H9 (cell line): ENCODE results near the gene PRR30. TPM values are rescaled to one million over a fixed set of nuclear protein-coding genes. Genes with fewer than 3 reads are reported as not detected.

ENCODE experiments used
- DNase-seq: peaks from one replicate; pipeline ENCODE4 v3.0.0-alpha.2; 2017
- H2AFZ ChIP-seq: one replicate; pipeline ENCODE4 v1.6.1; 2013; ENCODE audit warnings: mild to moderate bottlenecking, low read length, control low read depth, moderate library complexity
- H2AK5ac ChIP-seq: 2 replicates; pipeline ENCODE4 v1.6.1; 2013; ENCODE audit warnings: low read length, control low read depth, mixed read lengths; ENCODE audit not compliant: insufficient read length
- H2BK120ac ChIP-seq: one replicate; pipeline ENCODE4 v1.6.1; 2013; ENCODE audit warnings: low read depth, mild to moderate bottlenecking, low read length, control low read depth, inconsistent platforms; ENCODE audit not compliant: poor library complexity, severe bottlenecking
- H2BK12ac ChIP-seq: 2 replicates; pipeline ENCODE4 v1.6.1; 2013; ENCODE audit warnings: low read length, control low read depth, mixed read lengths, low read depth; ENCODE audit not compliant: insufficient read length
- H2BK15ac ChIP-seq: 2 replicates; pipeline ENCODE4 v1.6.1; 2013; ENCODE audit warnings: low read depth, low read length, control low read depth
- H2BK20ac ChIP-seq: one replicate; pipeline ENCODE4 v1.6.1; 2013; ENCODE audit warnings: low read depth, mild to moderate bottlenecking, low read length, control low read depth, inconsistent platforms; ENCODE audit not compliant: poor library complexity, severe bottlenecking
- H2BK5ac ChIP-seq: 2 replicates; pipeline ENCODE4 v1.6.1; 2013; ENCODE audit warnings: low read length, control low read depth, mixed read lengths; ENCODE audit not compliant: insufficient read length
- H3K14ac ChIP-seq: 2 replicates; pipeline ENCODE4 v1.6.1; 2013; ENCODE audit warnings: low read length, control low read depth; ENCODE audit not compliant: insufficient read depth
- H3K18ac ChIP-seq: 2 replicates; pipeline ENCODE4 v1.6.1; 2013; ENCODE audit warnings: low read depth, mild to moderate bottlenecking, mixed read lengths, low read length, control low read depth; ENCODE audit not compliant: insufficient read length
- H3K23ac ChIP-seq: 2 replicates; pipeline ENCODE4 v1.6.1; 2013; ENCODE audit warnings: low read length, control low read depth, mixed read lengths, low read depth; ENCODE audit not compliant: insufficient read length
- H3K23me2 ChIP-seq: 2 replicates; pipeline ENCODE4 v1.6.1; 2013; ENCODE audit warnings: low read depth, mild to moderate bottlenecking, mixed read lengths, low read length, control low read depth; ENCODE audit not compliant: insufficient read length, poor library complexity, severe bottlenecking
- H3K27ac ChIP-seq: 2 replicates; pipeline ENCODE4 v1.5.1; 2013; ENCODE audit warnings: low read length, control low read depth, mixed read lengths, low read depth; ENCODE audit not compliant: insufficient read length
- H3K27me3 ChIP-seq: 2 replicates; pipeline ENCODE4 v1.6.1; 2013; ENCODE audit warnings: low read length, control low read depth, inconsistent platforms; ENCODE audit not compliant: insufficient read depth
- H3K4ac ChIP-seq: 2 replicates; pipeline ENCODE4 v1.6.1; 2013; ENCODE audit warnings: low read depth, mild to moderate bottlenecking, control low read depth, inconsistent platforms, low read length, moderate library complexity
- H3K4me1 ChIP-seq: 2 replicates; pipeline ENCODE4 v1.6.1; 2013; ENCODE audit warnings: low read length, control low read depth, inconsistent platforms; ENCODE audit not compliant: insufficient read depth
- H3K4me2 ChIP-seq: 2 replicates; pipeline ENCODE4 v1.6.1; 2013; ENCODE audit warnings: low read length, control low read depth, mixed read lengths; ENCODE audit not compliant: insufficient read length, insufficient read depth
- H3K56ac ChIP-seq: 2 replicates; pipeline ENCODE4 v1.6.1; 2013; ENCODE audit warnings: low read depth, mild to moderate bottlenecking, mixed read lengths, low read length, control low read depth; ENCODE audit not compliant: insufficient read length
- H3K79me1 ChIP-seq: 2 replicates; pipeline ENCODE4 v1.6.1; 2013; ENCODE audit warnings: low read depth, mild to moderate bottlenecking, moderate library complexity, low read length, control low read depth, inconsistent platforms; ENCODE audit not compliant: insufficient read depth, poor library complexity, severe bottlenecking
- H3K79me2 ChIP-seq: 2 replicates; pipeline ENCODE4 v1.6.1; 2013; ENCODE audit warnings: low read length, control low read depth, inconsistent platforms; ENCODE audit not compliant: insufficient read depth
- H3K9ac ChIP-seq: 2 replicates; pipeline ENCODE4 v1.6.1; 2013; ENCODE audit warnings: low read length, control low read depth, mixed read lengths; ENCODE audit not compliant: insufficient read length; ENCODE audit errors: extremely low read depth
- H3K9me3 ChIP-seq: one replicate; pipeline ENCODE4 v1.6.1; 2013; ENCODE audit warnings: low read depth, low read length, inconsistent platforms; ENCODE audit not compliant: control insufficient read depth
- H3T11ph ChIP-seq: one replicate; pipeline ENCODE4 v1.6.1; 2013; ENCODE audit warnings: mild to moderate bottlenecking, low read length, control low read depth, inconsistent platforms
- H4K20me1 ChIP-seq: one replicate; pipeline ENCODE4 v1.6.1; 2013; ENCODE audit not compliant: control insufficient read depth, insufficient read length, insufficient read depth
- H4K5ac ChIP-seq: 2 replicates; pipeline ENCODE4 v1.6.1; 2013; ENCODE audit warnings: low read depth, mild to moderate bottlenecking, mixed read lengths, low read length, control low read depth; ENCODE audit not compliant: insufficient read length
- H4K8ac ChIP-seq: replicated peaks from 2 replicates; pipeline ENCODE4 v1.6.1; 2013; ENCODE audit warnings: low read length, control low read depth, mixed read lengths, low read depth; ENCODE audit not compliant: insufficient read length
- H4K91ac ChIP-seq: 2 replicates; pipeline ENCODE4 v1.6.1; 2013; ENCODE audit warnings: low read depth, mild to moderate bottlenecking, moderate library complexity, mixed read lengths, low read length, control low read depth; ENCODE audit not compliant: insufficient read length
- H3K27ac Mint-ChIP-seq, 3 experiments: 2 replicates in 2 of 3; 3 replicates in 1 of 3; pipeline ENCODE4 v1.8.0; 2020 to 2021; ENCODE audit warnings: mixed read lengths in 3 of 3, mild to moderate bottlenecking in 1 of 3, moderate library complexity in 1 of 3
- H3K27me3 Mint-ChIP-seq: 2 replicates; pipeline ENCODE4 v1.8.0; 2021; ENCODE audit warnings: low read depth, mild to moderate bottlenecking, moderate library complexity, mixed read lengths
- H3K36me3 Mint-ChIP-seq, 3 experiments: 2 replicates in 2 of 3; 3 replicates in 1 of 3; pipeline ENCODE4 v1.8.0; 2020 to 2021; ENCODE audit warnings: low read depth in 3 of 3, mixed read lengths in 3 of 3; ENCODE audit not compliant: insufficient read depth in 1 of 3
- H3K4me1 Mint-ChIP-seq, 2 experiments: 2 replicates each; pipeline ENCODE4 v1.8.0; 2020; ENCODE audit warnings: mixed read lengths in 2 of 2
- H3K4me3 Mint-ChIP-seq, 2 experiments: 2 replicates in 1 of 2; 3 replicates in 1 of 2; pipeline ENCODE4 v1.8.0; 2020 to 2021; ENCODE audit warnings: mild to moderate bottlenecking in 2 of 2, mixed read lengths in 2 of 2, moderate library complexity in 1 of 2
- H3K9me3 Mint-ChIP-seq, 2 experiments: 2 replicates in 1 of 2; 3 replicates in 1 of 2; pipeline ENCODE4 v1.8.0; 2020; ENCODE audit warnings: mild to moderate bottlenecking in 2 of 2, mixed read lengths in 2 of 2, moderate library complexity in 1 of 2
- WGBS: extraction: QIAGEN DNeasy Blood & Tissue Kit; methylation state at CpG from one replicate; pipeline ENCODE4 v1.1.7; 2013; ENCODE audit warnings: missing lambda C conversion rate, low lambda C conversion rate, mixed read lengths; ENCODE audit not compliant: insufficient read length; ENCODE audit errors: extremely low coverage; 5-methylcytosine and 5-hydroxymethylcytosine counted together
- total RNA-seq: library from RNA; stranded (reverse); gene quantifications from 2 replicates; pipeline ENCODE4 v1.2.1, GENCODE V29; 2021
- TF ChIP-seq, protein P1 (sequence below): fragments of 200-600 bp; sonication (generic); conservative IDR thresholded peaks from 3 replicates; pipeline ENCODE4 v1.8.0; 2021; ENCODE audit warnings: antibody characterized with exemption, mild to moderate bottlenecking

PRR30 gene
- total RNA-seq, 1 experiment from 2014 or later = not detected

DNA sequence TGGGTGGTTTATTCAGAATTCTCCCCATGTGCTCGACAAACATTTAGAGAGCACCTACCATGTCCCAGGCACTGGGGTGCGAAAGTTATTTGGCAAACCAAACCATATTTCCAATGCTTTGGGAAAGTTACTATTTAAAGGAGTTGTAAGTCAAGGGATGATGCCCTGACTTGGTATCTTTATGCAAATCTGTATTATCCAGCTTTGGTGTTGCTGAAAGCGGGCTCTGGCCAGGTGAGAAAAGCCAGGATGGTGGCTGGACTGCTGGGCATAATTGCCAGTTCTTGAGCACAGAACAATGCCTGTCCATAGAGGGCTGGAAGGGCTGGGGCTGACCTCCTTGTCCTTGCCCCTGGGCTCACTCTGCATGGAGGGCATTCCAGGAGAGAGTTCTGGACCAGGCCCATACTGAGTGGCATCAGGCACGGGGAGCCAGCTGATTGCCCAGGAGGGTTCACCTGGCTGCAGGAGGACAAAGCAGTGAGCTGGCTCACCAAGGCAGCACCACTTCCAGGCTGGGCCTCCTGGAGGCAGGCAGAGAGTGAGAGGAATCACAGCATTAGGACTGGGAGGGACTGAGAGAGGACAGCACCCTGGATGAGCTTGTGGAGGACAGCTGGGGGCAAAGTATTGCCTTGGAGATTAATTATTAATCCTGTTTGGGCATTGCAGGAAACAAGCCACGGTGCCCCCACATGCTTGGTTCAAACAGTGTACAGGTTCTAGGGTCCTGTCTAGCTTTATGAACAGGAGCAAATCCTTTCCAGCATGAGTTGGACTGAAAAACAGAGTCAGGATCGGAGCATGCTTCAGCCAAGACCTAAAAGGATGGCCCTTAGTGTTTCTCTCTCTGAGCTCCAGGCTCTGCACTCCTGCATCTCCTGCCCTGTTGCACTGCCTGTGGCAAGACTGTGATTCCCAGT, 45.5 kb downstream of the PRR30 start:
- no peak overlapping the region for H2BK12ac ChIP-seq
- no peak overlapping the region for H2BK5ac ChIP-seq
- H3K14ac ChIP-seq = no peak overlapping the region
- no peak overlapping the region for H3K23ac ChIP-seq
- Mint-ChIP-seq H3K9me3 (no peaks in the 10 kb centered on the region; a peak in 1 of 5 replicates), H3K36me3 (no peaks in the 10 kb centered on the region; a peak in 1 of 7 replicates), H3K4me3 (no peak overlapping the region), H3K27ac (peak overlapping the region in 1 of 3 experiments; percentile 83; a peak in 2 of 7 replicates), H3K4me1 (peaks cover 6 to 8% of the 10 kb centered on the region in 2 experiments), H3K27me3 (no peaks in the 10 kb centered on the region; the same call in 1 of the 2 replicates)
- no peaks in the 10 kb centered on the region for H3K79me1 ChIP-seq
- H3K23me2 ChIP-seq = no peaks in the 10 kb centered on the region
- H4K91ac ChIP-seq = no peak overlapping the region
- H3K9ac ChIP-seq = no peak overlapping the region
- no peaks in the 10 kb centered on the region for H3K79me2 ChIP-seq
- H4K5ac ChIP-seq = no peak overlapping the region
- H3K9me3 ChIP-seq = no peaks in the 10 kb centered on the region
- H2AK5ac ChIP-seq = no peak overlapping the region
- H3K27ac ChIP-seq = no peak overlapping the region
- no peak overlapping the region for H2BK15ac ChIP-seq
- H3K56ac ChIP-seq = no peak overlapping the region
- no peak overlapping the region for H2BK120ac ChIP-seq
- DNase-seq = no peak
- H4K8ac ChIP-seq = no peak overlapping the region
- H3K27me3 ChIP-seq = no peaks in the 10 kb centered on the region
- H3T11ph ChIP-seq = no peak overlapping the region
- no peak overlapping the region for H3K4ac ChIP-seq
- no peak overlapping the region for H3K4me2 ChIP-seq
- H3K18ac ChIP-seq = no peak overlapping the region
- H4K20me1 ChIP-seq = peaks cover 3% of the 10 kb centered on the region
- no CpG with 5 or more reads among the region's 6 CpGs for WGBS
- H2AFZ ChIP-seq = no peak overlapping the region
- TF ChIP-seq, protein P1, sequence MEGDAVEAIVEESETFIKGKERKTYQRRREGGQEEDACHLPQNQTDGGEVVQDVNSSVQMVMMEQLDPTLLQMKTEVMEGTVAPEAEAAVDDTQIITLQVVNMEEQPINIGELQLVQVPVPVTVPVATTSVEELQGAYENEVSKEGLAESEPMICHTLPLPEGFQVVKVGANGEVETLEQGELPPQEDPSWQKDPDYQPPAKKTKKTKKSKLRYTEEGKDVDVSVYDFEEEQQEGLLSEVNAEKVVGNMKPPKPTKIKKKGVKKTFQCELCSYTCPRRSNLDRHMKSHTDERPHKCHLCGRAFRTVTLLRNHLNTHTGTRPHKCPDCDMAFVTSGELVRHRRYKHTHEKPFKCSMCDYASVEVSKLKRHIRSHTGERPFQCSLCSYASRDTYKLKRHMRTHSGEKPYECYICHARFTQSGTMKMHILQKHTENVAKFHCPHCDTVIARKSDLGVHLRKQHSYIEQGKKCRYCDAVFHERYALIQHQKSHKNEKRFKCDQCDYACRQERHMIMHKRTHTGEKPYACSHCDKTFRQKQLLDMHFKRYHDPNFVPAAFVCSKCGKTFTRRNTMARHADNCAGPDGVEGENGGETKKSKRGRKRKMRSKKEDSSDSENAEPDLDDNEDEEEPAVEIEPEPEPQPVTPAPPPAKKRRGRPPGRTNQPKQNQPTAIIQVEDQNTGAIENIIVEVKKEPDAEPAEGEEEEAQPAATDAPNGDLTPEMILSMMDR = no peak
- no peak overlapping the region for H2BK20ac ChIP-seq
- H3K4me1 ChIP-seq = no peaks in the 10 kb centered on the region
